Measurements from ENCODE around the gene ZCCHC8.
"Not testable (repeated sequence)": the region's sequence is repeated elsewhere in the genome, so short reads cannot be mapped to it uniquely, and the experiment has no call there.

ZCCHC8 gene

GRCh38 chr12:122503783-122504590 is 3.3 kb upstream of the ZCCHC8 start:
- TF ChIP-seq POLR2A (IDR thresholded peaks at IDR 0.05; ENCODE audit: extremely low read depth, insufficient read length) (no peak), MAX (IDR thresholded peaks at IDR 0.05; ENCODE audit: low read depth, low read length) (no peak), MYC (IDR thresholded peaks at IDR 0.05; ENCODE audit: low read depth, low read length) (no peak)
- TF ChIP-seq, protein P1, sequence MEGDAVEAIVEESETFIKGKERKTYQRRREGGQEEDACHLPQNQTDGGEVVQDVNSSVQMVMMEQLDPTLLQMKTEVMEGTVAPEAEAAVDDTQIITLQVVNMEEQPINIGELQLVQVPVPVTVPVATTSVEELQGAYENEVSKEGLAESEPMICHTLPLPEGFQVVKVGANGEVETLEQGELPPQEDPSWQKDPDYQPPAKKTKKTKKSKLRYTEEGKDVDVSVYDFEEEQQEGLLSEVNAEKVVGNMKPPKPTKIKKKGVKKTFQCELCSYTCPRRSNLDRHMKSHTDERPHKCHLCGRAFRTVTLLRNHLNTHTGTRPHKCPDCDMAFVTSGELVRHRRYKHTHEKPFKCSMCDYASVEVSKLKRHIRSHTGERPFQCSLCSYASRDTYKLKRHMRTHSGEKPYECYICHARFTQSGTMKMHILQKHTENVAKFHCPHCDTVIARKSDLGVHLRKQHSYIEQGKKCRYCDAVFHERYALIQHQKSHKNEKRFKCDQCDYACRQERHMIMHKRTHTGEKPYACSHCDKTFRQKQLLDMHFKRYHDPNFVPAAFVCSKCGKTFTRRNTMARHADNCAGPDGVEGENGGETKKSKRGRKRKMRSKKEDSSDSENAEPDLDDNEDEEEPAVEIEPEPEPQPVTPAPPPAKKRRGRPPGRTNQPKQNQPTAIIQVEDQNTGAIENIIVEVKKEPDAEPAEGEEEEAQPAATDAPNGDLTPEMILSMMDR (IDR thresholded peaks at IDR 0.05; ENCODE audit: low read depth, low read length), result no peak
- no peak overlapping the region for H3K4me3 ChIP-seq (ENCODE audit: low read depth, low read length)

DNA sequence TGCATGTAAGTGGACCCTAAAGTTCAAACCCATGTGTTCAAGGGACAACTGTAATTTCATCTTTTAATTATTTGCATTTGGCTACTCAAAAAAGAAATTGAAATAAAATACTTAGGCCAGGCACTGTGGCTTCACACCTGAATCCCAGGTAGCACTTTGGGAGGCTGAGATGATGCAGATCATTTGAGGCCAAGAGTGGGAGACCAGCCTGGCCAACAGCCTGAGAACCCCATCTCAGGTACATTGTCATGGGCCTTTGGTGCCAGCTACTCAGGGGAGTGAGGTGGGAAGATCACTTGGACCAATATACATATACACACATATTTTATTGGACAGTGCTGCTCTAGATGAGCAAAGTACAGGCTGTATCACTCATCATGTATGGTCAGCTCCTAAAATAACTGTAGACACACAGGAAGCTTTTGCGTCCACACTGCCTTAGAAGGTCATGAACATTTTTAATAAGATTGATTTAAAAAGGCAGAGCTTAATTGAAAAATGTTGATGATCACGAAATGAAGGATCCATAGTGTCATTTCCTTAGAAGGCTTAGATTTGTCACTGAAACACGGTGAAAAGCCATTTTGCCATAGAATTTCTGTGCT is 2.5 kb upstream of the ZCCHC8 start:
- TF ChIP-seq POLR2A (IDR thresholded peaks at IDR 0.05; ENCODE audit: extremely low read depth, insufficient read length), result no peak
- TF ChIP-seq MAX (IDR thresholded peaks at IDR 0.05; ENCODE audit: low read depth, low read length), result no peak
- DNase-seq (ENCODE audit: low read depth), result peak; percentile 34
- H3K4me3 ChIP-seq (ENCODE audit: low read depth, low read length), result no peak overlapping the region

More at GRCh38 chr12:122503783-122504590, 3.3 kb upstream of the ZCCHC8 start:
- no peak for DNase-seq (ENCODE audit: low read depth)

DNA sequence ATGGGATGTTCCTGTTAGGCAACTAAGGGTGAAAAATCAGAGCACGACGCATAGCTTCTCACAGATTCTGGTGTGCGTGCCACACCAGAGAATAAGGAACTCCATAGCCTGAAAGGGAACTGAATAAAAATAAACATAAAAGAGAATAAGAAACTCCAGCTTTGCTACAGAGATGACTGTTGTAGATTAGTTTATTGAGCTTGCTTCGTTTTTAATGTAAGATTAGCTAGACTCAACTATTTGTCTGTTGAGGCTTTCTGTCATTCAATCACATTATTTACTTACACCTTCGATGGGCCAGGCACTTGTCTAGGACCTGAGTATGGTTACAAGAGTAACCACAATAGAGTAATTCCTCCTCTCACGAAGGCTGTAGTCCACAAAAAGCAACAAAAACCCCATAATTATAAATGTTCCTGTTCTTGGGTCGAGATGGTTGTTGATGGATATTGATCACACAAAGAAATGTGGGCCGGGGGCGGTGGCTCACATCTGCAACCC is 807 bp upstream of the ZCCHC8 start:
- peak overlapping the region; percentile 64 for H3K4me3 ChIP-seq (ENCODE audit: low read depth, low read length)
- TF ChIP-seq MYC (IDR thresholded peaks at IDR 0.05; ENCODE audit: low read depth, low read length) (0 out of 2 replicates have a peak, but pooled peaks have one; percentile 26), POLR2A (IDR thresholded peaks at IDR 0.05; ENCODE audit: extremely low read depth, insufficient read length) (no peak), MAX (IDR thresholded peaks at IDR 0.05; ENCODE audit: low read depth, low read length) (peak; percentile 37; the same call in 1 of the 2 replicates)
- TF ChIP-seq, protein P1 (IDR thresholded peaks at IDR 0.05; ENCODE audit: low read depth, low read length), result no peak
- DNase-seq (ENCODE audit: low read depth), result no peak

DNA sequence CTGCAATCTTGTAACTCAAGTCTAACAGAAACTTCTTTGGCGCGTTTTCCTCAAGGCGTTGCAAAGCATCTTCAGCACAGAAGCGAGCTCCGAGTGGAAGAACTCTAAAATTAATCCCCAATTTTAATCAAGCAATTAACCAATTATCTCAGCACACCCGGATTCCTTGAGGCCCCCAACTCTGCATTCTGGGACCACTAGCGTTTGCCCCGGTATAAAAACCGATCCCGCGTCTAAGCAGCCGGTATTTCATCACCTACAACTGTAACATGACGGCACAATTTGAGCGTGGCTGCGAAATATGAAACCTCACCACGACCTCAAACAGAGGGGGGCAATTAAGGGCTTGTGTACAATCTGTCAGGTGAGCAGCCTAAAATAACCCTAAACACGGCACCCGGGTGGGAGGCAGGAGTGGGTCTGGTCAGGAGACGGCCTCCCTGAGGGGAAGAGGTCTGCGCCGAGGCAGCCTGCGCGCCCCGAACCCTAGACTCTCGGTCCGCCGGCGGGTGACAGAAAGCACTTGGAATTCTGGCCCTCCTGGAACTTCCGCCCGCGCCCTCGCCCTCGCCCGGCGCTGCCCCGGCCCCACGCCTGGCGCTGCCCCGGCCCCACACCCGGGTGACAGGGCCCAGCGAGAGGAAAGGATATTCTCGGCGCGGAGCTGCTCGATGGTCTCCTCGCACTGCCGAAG is 594 bp downstream of the ZCCHC8 start:
- peak overlapping the region; percentile 95 for H3K4me3 ChIP-seq (ENCODE audit: low read depth, low read length)
- peak; percentile 85 for DNase-seq (ENCODE audit: low read depth)
- peak; percentile 75 for TF ChIP-seq MYC (IDR thresholded peaks at IDR 0.05; ENCODE audit: low read depth, low read length)
- peak; percentile 73 for TF ChIP-seq MAX (IDR thresholded peaks at IDR 0.05; ENCODE audit: low read depth, low read length)
- TF ChIP-seq POLR2A (IDR thresholded peaks at IDR 0.05; ENCODE audit: extremely low read depth, insufficient read length), result peak; percentile 15
- TF ChIP-seq, protein P1 (IDR thresholded peaks at IDR 0.05; ENCODE audit: low read depth, low read length), result no peak

DNA sequence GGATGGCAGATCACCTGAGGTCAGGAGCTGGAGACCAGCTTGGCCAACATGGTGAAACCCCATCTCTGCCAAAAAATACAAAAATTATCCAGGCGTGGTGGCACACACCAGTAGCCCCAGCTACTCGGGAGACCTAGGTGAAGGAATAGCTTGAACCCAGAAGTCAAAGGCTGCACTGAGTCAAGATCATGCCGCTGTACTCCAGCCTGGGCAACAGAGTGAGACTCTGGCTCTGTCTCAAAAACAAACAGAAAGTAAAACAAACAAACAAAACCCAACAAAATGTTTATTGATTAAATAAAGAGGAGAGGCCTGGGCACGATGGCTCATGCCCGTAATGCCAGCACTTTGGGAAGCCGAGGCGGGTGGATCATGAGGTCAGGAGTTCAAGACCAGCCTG is 5.5 kb downstream of the ZCCHC8 start:
- no peak overlapping the region for H3K4me3 ChIP-seq (ENCODE audit: low read depth, low read length)
- no peak for TF ChIP-seq POLR2A (IDR thresholded peaks at IDR 0.05; ENCODE audit: extremely low read depth, insufficient read length)
- no peak for TF ChIP-seq MAX (IDR thresholded peaks at IDR 0.05; ENCODE audit: low read depth, low read length)
- TF ChIP-seq, protein P1 (IDR thresholded peaks at IDR 0.05; ENCODE audit: low read depth, low read length), result no peak
- no peak for DNase-seq (ENCODE audit: low read depth)

DNA sequence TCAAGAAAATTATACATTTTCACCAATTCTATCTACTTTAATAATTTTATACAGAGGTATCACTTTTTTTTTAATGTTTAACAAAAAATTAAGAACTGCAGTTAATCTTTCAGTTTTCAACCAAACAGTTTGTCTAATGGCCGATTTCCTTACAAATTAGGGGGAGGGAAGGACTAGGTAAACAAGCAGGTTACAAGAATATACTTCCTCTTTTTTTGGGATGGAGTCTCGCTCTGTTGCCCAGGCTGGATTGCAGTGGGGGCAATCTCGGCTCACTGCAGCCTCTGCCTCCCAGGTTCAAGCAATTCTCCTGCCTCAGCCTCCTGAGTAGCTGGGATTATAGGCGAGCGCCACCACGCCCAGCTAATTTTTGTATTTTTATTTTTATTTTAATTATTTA is 7.5 kb downstream of the ZCCHC8 start:
- H3K4me3 ChIP-seq (ENCODE audit: low read depth, low read length); DNase-seq (ENCODE audit: low read depth): not testable (repeated sequence)

Data from NB4 (cell line).